IPS-18a (cell line): ENCODE data around the gene SDE2.
"Not testable (repeated sequence)": the region's sequence is repeated elsewhere in the genome, so short reads cannot be mapped to it uniquely, and the experiment has no call there.

ENCODE experiments used
- H3K27ac ChIP-seq: one replicate; pipeline ENCODE4 v1.5.1; 2013; ENCODE audit warnings: low read length
- H3K27me3 ChIP-seq: one replicate; pipeline ENCODE4 v1.6.1; 2013; ENCODE audit warnings: mild to moderate bottlenecking, low read length; ENCODE audit not compliant: control insufficient read depth, insufficient read depth
- H3K36me3 ChIP-seq: one replicate; pipeline ENCODE4 v1.6.1; 2013; ENCODE audit warnings: low read depth, low read length; ENCODE audit not compliant: control insufficient read depth
- H3K4me1 ChIP-seq: one replicate; pipeline ENCODE4 v1.6.1; 2013; ENCODE audit warnings: low read depth, low read length; ENCODE audit not compliant: control insufficient read depth
- H3K4me3 ChIP-seq: one replicate; pipeline ENCODE4 v1.5.1; 2013; ENCODE audit warnings: low read length
- H3K9ac ChIP-seq: one replicate; pipeline ENCODE4 v1.6.1; 2013; ENCODE audit warnings: mild to moderate bottlenecking, low read length, moderate library complexity
- H3K9me3 ChIP-seq: one replicate; pipeline ENCODE4 v1.6.1; 2013; ENCODE audit warnings: low read depth, low read length; ENCODE audit not compliant: control insufficient read depth

The SDE2 gene

DNA sequence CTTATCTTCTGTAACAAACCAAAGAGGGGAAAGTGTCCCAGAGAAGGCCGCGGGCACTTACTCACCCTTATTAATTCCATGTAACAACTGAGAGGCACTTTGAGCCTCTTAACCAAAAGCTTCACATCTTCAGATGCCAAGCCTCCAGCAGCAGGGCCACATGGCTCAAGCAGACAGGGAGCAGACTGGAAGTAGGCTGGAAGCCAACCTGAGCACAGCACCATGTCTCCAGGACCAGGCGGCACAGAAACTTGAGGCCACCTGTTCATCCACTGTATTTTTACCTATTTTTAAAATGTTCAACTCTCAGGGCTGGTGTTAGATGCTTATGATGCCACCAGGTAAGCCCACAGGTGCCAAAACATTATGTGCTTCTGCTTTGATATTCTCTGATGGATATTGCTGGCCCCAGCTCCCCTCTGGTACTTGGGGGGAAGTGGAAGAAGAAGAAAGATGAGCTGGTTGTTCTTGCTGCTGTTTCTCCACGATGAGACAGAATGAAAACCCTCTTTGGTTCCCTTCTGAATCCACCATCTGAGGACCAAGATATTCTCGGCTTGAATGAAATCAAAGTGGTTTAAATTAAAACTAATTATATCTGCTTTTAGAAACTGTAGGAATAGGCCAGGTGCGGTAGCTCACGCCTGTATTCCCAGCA is 30.6 kb upstream of the SDE2 start:
- Histone ChIP-seq H3K9ac (no peak overlapping the region), H3K4me1 (no peaks in the 10 kb centered on the region), H3K27me3 (no peaks in the 10 kb centered on the region), H3K9me3 (no peaks in the 10 kb centered on the region), H3K36me3 (no peaks in the 10 kb centered on the region), H3K27ac (no peak overlapping the region), H3K4me3 (no peak overlapping the region)

- Histone ChIP-seq H3K36me3 (no peaks in the 10 kb centered on the region), H3K27ac (no peak overlapping the region), H3K27me3 (no peaks in the 10 kb centered on the region), H3K9me3 (no peaks in the 10 kb centered on the region), H3K4me3 (no peak overlapping the region), H3K4me1 (no peaks in the 10 kb centered on the region), H3K9ac (no peak overlapping the region)
These were observed 30.0 kb upstream of the SDE2 start for GRCh38 chr1:226029093-226029496.

- no peak overlapping the region for H3K9ac ChIP-seq
- H3K27ac ChIP-seq: no peak overlapping the region
- no peak overlapping the region for H3K4me3 ChIP-seq
- no peaks in the 10 kb centered on the region for H3K4me1 ChIP-seq
- H3K27me3 ChIP-seq: no peaks in the 10 kb centered on the region
- no peaks in the 10 kb centered on the region for H3K9me3 ChIP-seq
- no peaks in the 10 kb centered on the region for H3K36me3 ChIP-seq
These were observed 28.5 kb upstream of the SDE2 start for GRCh38 chr1:226027538-226028217.

- no peak overlapping the region for H3K27ac ChIP-seq
- no peaks in the 10 kb centered on the region for H3K36me3 ChIP-seq
- H3K4me3 ChIP-seq: no peak overlapping the region
- H3K9ac ChIP-seq: no peak overlapping the region
- H3K9me3 ChIP-seq: no peaks in the 10 kb centered on the region
- no peaks in the 10 kb centered on the region for H3K4me1 ChIP-seq
- no peaks in the 10 kb centered on the region for H3K27me3 ChIP-seq
These were observed 27.7 kb upstream of the SDE2 start for GRCh38 chr1:226026833-226027232.

GRCh38 chr1:226023735-226024134 is 24.6 kb upstream of the SDE2 start:
- no peaks in the 10 kb centered on the region for H3K27me3 ChIP-seq

DNA sequence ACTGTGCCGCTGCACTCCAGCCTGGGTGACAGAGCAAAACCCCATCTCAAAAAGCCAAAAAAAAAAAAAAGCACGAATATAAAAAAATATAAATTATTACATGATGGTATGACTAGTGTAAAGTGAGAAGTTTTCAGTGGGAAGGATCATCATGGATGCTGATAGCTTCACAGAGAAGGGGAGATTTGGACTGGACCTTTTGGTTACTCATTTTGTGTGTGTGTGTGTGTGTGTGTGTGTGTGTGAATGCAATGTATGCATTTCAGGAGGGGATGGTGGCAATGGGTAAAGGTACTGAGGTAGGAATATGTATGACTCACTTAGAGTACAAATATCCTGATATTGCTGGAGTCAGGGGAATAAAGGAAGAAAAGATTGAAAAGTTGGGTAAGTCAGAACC is 22.7 kb upstream of the SDE2 start:
- H3K36me3 ChIP-seq: no peaks in the 10 kb centered on the region
- H3K27ac ChIP-seq: no peak overlapping the region
- no peak overlapping the region for H3K4me3 ChIP-seq
- no peak overlapping the region for H3K9ac ChIP-seq
- no peaks in the 10 kb centered on the region for H3K4me1 ChIP-seq
- H3K27me3 ChIP-seq: no peaks in the 10 kb centered on the region
- no peaks in the 10 kb centered on the region for H3K9me3 ChIP-seq

More at GRCh38 chr1:226023735-226024134, 24.6 kb upstream of the SDE2 start:
- no peaks in the 10 kb centered on the region for H3K36me3 ChIP-seq
- H3K9me3 ChIP-seq: no peaks in the 10 kb centered on the region
- no peak overlapping the region for H3K27ac ChIP-seq
- no peak overlapping the region for H3K9ac ChIP-seq
- no peak overlapping the region for H3K4me3 ChIP-seq
- H3K4me1 ChIP-seq: no peaks in the 10 kb centered on the region

GRCh38 chr1:226021401-226021800 is 22.3 kb upstream of the SDE2 start:
- H3K27me3 ChIP-seq: no peaks in the 10 kb centered on the region
- H3K27ac ChIP-seq: no peak overlapping the region
- no peaks in the 10 kb centered on the region for H3K9me3 ChIP-seq
- no peak overlapping the region for H3K9ac ChIP-seq
- no peaks in the 10 kb centered on the region for H3K36me3 ChIP-seq
- H3K4me3 ChIP-seq: no peak overlapping the region
- H3K4me1 ChIP-seq: no peaks in the 10 kb centered on the region

DNA sequence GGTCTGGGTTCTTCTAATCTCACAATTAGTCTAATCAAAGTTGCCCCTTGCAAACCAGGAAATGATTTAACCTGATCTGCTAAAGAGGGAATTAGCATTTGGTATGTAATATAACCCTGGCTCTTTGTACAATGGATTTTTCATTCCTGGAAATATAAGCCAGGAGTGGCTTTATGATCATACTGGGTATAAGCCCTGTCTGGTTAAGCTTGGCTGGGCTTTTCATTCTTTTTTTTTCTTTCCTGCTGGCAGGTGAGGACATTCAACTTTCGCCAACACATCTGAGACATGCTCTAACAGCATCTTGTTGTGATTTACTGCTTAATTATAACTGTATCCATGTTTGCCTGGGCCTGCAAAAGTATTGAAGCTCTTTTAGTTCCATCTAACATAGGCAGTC is 20.4 kb upstream of the SDE2 start:
- Histone ChIP-seq H3K9ac (no peak overlapping the region), H3K4me1 (no peaks in the 10 kb centered on the region), H3K27me3 (no peaks in the 10 kb centered on the region), H3K4me3 (no peak overlapping the region), H3K36me3 (no peaks in the 10 kb centered on the region), H3K27ac (no peak overlapping the region), H3K9me3 (no peaks in the 10 kb centered on the region)

DNA sequence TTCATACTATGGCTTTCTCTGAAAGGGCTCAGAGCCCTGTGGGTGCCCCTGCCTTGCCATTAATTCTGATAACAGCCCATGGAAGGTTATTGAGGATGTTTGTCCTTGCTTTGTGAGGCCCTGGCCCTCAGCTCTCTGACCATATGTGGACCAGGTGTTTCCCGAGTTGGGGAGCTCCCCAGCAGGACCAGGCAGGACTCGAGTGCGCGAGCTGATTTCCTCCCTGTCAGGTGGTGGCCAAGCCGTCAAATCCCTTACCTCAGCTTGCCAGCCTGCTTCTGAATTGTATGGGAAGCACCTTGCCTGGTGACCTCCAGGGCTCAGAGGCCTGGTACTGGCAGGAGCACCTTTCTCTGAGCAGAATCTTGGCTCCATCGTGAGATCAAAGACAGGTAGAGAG is 17.9 kb upstream of the SDE2 start:
- H3K4me3 ChIP-seq: no peak overlapping the region
- no peaks in the 10 kb centered on the region for H3K9me3 ChIP-seq
- H3K4me1 ChIP-seq: no peaks in the 10 kb centered on the region
- no peak overlapping the region for H3K9ac ChIP-seq
- H3K27me3 ChIP-seq: no peaks in the 10 kb centered on the region
- no peaks in the 10 kb centered on the region for H3K36me3 ChIP-seq
- no peak overlapping the region for H3K27ac ChIP-seq

- Histone ChIP-seq H3K9ac (no peak overlapping the region), H3K9me3 (no peaks in the 10 kb centered on the region), H3K4me1 (no peaks in the 10 kb centered on the region), H3K27ac (no peak overlapping the region), H3K36me3 (no peaks in the 10 kb centered on the region), H3K4me3 (no peak overlapping the region), H3K27me3 (no peaks in the 10 kb centered on the region)
These were observed 10.5 kb upstream of the SDE2 start for GRCh38 chr1:226009650-226010044.

- H3K27ac ChIP-seq, H3K9ac ChIP-seq, H3K9me3 ChIP-seq, H3K27me3 ChIP-seq, H3K4me3 ChIP-seq, H3K36me3 ChIP-seq: not testable (repeated sequence)
- H3K4me1 ChIP-seq: peaks cover 11% of the 10 kb centered on the region
These were observed 8.2 kb upstream of the SDE2 start for GRCh38 chr1:226007126-226007892.
